Fibroblast of skin of left biceps (primary cell): ENCODE measurements around the gene VGLL4.

Experiments used
- DNase-seq, 2 experiments: peaks; one replicate each; pipeline ENCODE4 v3.0.0-alpha.2; 2013; ENCODE audit warnings: low read depth in 2 of 2

The VGLL4 gene

GRCh38 chr3:11629716-11630115, 14.0 kb downstream of the VGLL4 start:
- DNase-seq = peak; percentile 74 to 79

- DNase-seq = no peak
Measured at GRCh38 chr3:11627612-11628011, 16.1 kb downstream of the VGLL4 start.

GRCh38 chr3:11626084-11626463, 17.6 kb downstream of the VGLL4 start:
- DNase-seq = no peak

GRCh38 chr3:11625376-11626083, 18.2 kb downstream of the VGLL4 start:
- no peak for DNase-seq

- no peak for DNase-seq
Measured at GRCh38 chr3:11624704-11625375, 18.9 kb downstream of the VGLL4 start.

GRCh38 chr3:11624161-11624560, 19.6 kb downstream of the VGLL4 start:
- no peak for DNase-seq

- no peak for DNase-seq
Measured at GRCh38 chr3:11622586-11623550, 20.8 kb downstream of the VGLL4 start.

- DNase-seq = no peak
Measured at GRCh38 chr3:11621077-11621476, 22.6 kb downstream of the VGLL4 start.

- no peak for DNase-seq
Measured at GRCh38 chr3:11619946-11620652, 23.6 kb downstream of the VGLL4 start.

GRCh38 chr3:11619461-11619860, 24.3 kb downstream of the VGLL4 start:
- DNase-seq = no peak

GRCh38 chr3:11618904-11619303, 24.8 kb downstream of the VGLL4 start:
- DNase-seq = no peak

GRCh38 chr3:11616551-11616950, 27.2 kb downstream of the VGLL4 start:
- no peak for DNase-seq

- DNase-seq = no peak
Measured at GRCh38 chr3:11613851-11614487, 29.7 kb downstream of the VGLL4 start.

GRCh38 chr3:11613319-11613718, 30.4 kb downstream of the VGLL4 start:
- DNase-seq = no peak

- peak in 1 of 2 experiments; percentile 41 for DNase-seq
Measured at GRCh38 chr3:11612515-11613188, 31.1 kb downstream of the VGLL4 start.

GRCh38 chr3:11611341-11611799, 32.3 kb downstream of the VGLL4 start:
- DNase-seq = no peak

- no peak for DNase-seq
Measured at GRCh38 chr3:11610700-11611275, 32.9 kb downstream of the VGLL4 start.

- DNase-seq = no peak
Measured at GRCh38 chr3:11610044-11610671, 33.6 kb downstream of the VGLL4 start.

GRCh38 chr3:11609481-11609880, 34.2 kb downstream of the VGLL4 start:
- no peak for DNase-seq

- no peak for DNase-seq
Measured at GRCh38 chr3:11607816-11608215, 35.9 kb downstream of the VGLL4 start.
